Muscle of leg (tissue), 11 donors: ENCODE results near the gene ULK4. TPM values are rescaled to one million over a fixed set of nuclear protein-coding genes. Genes with fewer than 3 reads are reported as not detected.

Experiments used
- DNase-seq: peaks from one replicate; pipeline ENCODE4 v3.0.0; 2013
- H3K27ac ChIP-seq: one replicate; pipeline ENCODE4 v1.5.1; 2013; ENCODE audit warnings: mild to moderate bottlenecking, low read length, control low read depth
- H3K27me3 ChIP-seq: one replicate; pipeline ENCODE4 v1.6.1; 2013; ENCODE audit warnings: low read length; ENCODE audit not compliant: control insufficient read depth, insufficient read depth
- H3K36me3 ChIP-seq: one replicate; pipeline ENCODE4 v1.6.1; 2013; ENCODE audit warnings: low read length; ENCODE audit not compliant: control insufficient read depth, insufficient read depth
- H3K4me1 ChIP-seq: one replicate; pipeline ENCODE4 v1.6.1; 2013; ENCODE audit warnings: low read length; ENCODE audit not compliant: control insufficient read depth, insufficient read depth
- H3K4me3 ChIP-seq: one replicate; pipeline ENCODE4 v1.5.1; 2013; ENCODE audit warnings: low read length, control low read depth
- H3K9me3 ChIP-seq: replicated peaks from 2 replicates; pipeline ENCODE4 v1.6.1; 2013; ENCODE audit warnings: low read depth, low read length; ENCODE audit not compliant: control insufficient read depth
- WGBS: methylation state at CpG from one replicate; pipeline ENCODE4 v1.1.5; 2013; ENCODE audit warnings: missing lambda C conversion rate; ENCODE audit not compliant: insufficient coverage; 5-methylcytosine and 5-hydroxymethylcytosine counted together
- polyA plus RNA-seq, 8 donors: library from polyadenylated mRNA; unstranded; fragments of 120-200 nt; gene quantifications; one replicate each; pipeline versions ENCODE4 v1.2.1 to v1.2.3, GENCODE V29; 2013; ENCODE audit warnings: inconsistent platforms in 1 of 8, low replicate concordance in 1 of 8; ENCODE audit not compliant: insufficient read length in 8 of 8, insufficient read depth in 1 of 8
- total RNA-seq: library from RNA; stranded (reverse); fragments of 120-200 nt; gene quantifications from one replicate; pipeline ENCODE4 v1.2.4, GENCODE V29; 2013

Gene ULK4
- total and polyA plus RNA-seq, 9 donors: 2.2 to 5.6 (median 2.4) TPM

- DNase-seq: no peak
- Histone ChIP-seq H3K27ac (no peak overlapping the region), H3K4me1 (no peaks in the 10 kb centered on the region), H3K4me3 (no peak overlapping the region), H3K9me3 (no peaks in the 10 kb centered on the region), H3K27me3 (no peaks in the 10 kb centered on the region), H3K36me3 (no peaks in the 10 kb centered on the region)
- WGBS: 100% methylated on average over 1 of the region's 2 CpGs
Observed at GRCh38 chr3:41490360-41490759, 471.5 kb downstream of the ULK4 start.

- Histone ChIP-seq H3K9me3 (no peaks in the 10 kb centered on the region), H3K27me3 (no peaks in the 10 kb centered on the region), H3K4me3 (no peak overlapping the region), H3K4me1 (no peaks in the 10 kb centered on the region), H3K27ac (no peak overlapping the region), H3K36me3 (no peaks in the 10 kb centered on the region)
- WGBS: no CpG with 5 or more reads among the region's 1 CpG
- no peak for DNase-seq
Observed at GRCh38 chr3:41489231-41489630, 472.7 kb downstream of the ULK4 start.

DNA sequence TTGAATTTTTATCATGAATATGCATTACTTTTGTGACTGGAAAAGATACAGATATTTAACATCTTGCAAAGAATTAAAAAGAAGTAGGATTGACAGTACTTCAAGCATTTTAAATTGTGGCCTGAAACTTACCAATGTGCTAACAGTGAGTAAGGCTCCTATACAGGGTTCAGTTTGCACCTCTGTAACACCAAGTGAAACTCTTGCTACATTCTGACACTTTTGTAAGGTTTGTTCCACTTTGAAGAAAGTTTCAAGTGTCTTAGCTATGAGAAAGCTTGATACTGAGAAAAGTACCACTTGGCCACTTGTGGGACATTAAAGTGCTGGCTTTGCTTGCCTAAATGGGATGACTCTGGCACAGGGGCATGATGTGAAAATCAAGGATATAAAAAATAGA is 473.4 kb downstream of the ULK4 start:
- no peak for DNase-seq
- H3K36me3 ChIP-seq: no peaks in the 10 kb centered on the region
- no peaks in the 10 kb centered on the region for H3K27me3 ChIP-seq
- H3K27ac ChIP-seq: no peak overlapping the region
- no peak overlapping the region for H3K4me3 ChIP-seq
- H3K4me1 ChIP-seq: no peaks in the 10 kb centered on the region
- no peaks in the 10 kb centered on the region for H3K9me3 ChIP-seq

DNA sequence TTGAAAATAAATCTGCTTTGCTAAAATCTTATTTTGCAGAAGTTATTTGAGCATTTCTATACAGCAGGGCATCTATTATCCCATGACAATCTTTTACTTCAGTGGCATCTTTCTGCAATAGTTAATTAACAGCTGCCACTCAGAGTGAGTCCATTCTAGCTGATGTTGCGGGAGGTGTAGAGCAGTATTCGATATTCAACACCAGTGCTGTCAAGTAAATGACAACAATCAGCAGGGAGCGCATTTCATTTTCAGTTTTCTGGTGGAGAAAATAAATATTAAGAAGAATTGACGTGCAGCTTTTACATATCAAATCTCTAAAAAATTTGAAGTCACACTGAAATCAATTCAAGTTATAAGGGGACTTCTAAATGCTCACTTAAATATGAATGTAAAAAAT is 476.4 kb downstream of the ULK4 start:
- no peaks in the 10 kb centered on the region for H3K9me3 ChIP-seq
- H3K27me3 ChIP-seq: no peaks in the 10 kb centered on the region
- 83% methylated on average over 1 of the region's 4 CpGs for WGBS
- DNase-seq: no peak
- no peak overlapping the region for H3K4me3 ChIP-seq
- H3K4me1 ChIP-seq: no peaks in the 10 kb centered on the region
- H3K36me3 ChIP-seq: no peaks in the 10 kb centered on the region
- no peak overlapping the region for H3K27ac ChIP-seq

- DNase-seq: no peak
- no peaks in the 10 kb centered on the region for H3K27me3 ChIP-seq
- H3K9me3 ChIP-seq: no peaks in the 10 kb centered on the region
- H3K4me3 ChIP-seq: no peak overlapping the region
- no peak overlapping the region for H3K27ac ChIP-seq
- no peaks in the 10 kb centered on the region for H3K4me1 ChIP-seq
- 13% methylated on average over 1 of the region's 2 CpGs for WGBS
- no peaks in the 10 kb centered on the region for H3K36me3 ChIP-seq
Observed at GRCh38 chr3:41482134-41482533, 479.8 kb downstream of the ULK4 start.

- H3K4me1 ChIP-seq: no peaks in the 10 kb centered on the region
- H3K27me3 ChIP-seq: no peaks in the 10 kb centered on the region
- no peaks in the 10 kb centered on the region for H3K9me3 ChIP-seq
- WGBS: no CpG with 5 or more reads among the region's 1 CpG
- H3K4me3 ChIP-seq: no peak overlapping the region
- no peak overlapping the region for H3K27ac ChIP-seq
- no peaks in the 10 kb centered on the region for H3K36me3 ChIP-seq
- no peak for DNase-seq
Observed at GRCh38 chr3:41478278-41478677, 483.6 kb downstream of the ULK4 start.

DNA sequence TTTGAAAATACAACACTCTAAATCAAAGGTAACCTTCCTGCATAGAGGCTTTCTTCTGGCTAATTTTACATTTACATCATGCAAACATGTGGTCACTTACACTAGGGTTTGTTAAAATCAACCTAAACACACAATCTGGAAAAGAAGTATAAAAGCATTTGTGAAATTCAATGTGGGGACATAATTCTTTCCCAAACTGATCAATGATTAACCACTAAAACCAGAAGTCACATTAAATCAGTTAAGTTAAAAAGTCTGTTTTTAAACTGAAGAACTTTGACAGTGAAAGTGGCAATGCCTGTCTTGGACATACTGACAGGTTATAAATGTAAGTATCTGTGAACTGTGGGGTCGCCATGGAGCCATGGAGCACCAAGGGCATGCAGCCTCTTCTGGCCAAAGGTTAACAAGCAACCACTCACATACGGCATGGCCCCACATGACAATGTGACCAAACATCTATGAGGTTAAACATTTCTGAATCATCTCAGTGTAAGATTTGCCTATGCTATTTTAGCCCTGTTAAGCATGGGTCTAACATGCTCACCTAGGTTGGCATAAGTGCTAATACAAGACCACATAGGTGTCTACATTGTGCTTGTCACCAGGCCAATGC is 484.4 kb downstream of the ULK4 start:
- Histone ChIP-seq H3K27me3 (no peaks in the 10 kb centered on the region), H3K4me1 (no peaks in the 10 kb centered on the region), H3K9me3 (peaks cover 4% of the 10 kb centered on the region), H3K36me3 (no peaks in the 10 kb centered on the region), H3K4me3 (no peak overlapping the region), H3K27ac (no peak overlapping the region)
- DNase-seq: no peak
- whole genome bisulfite sequencing: 100% methylated on average over 1 of the region's 2 CpGs

GRCh38 chr3:41469083-41469482 is 492.8 kb downstream of the ULK4 start:
- H3K9me3 ChIP-seq: peaks cover 10% of the 10 kb centered on the region
- H3K4me3 ChIP-seq: no peak overlapping the region
- H3K27me3 ChIP-seq: no peaks in the 10 kb centered on the region
- DNase-seq: no peak
- H3K36me3 ChIP-seq: no peaks in the 10 kb centered on the region
- H3K27ac ChIP-seq: no peak overlapping the region
- 92% methylated on average over 1 of the region's 1 CpG for WGBS
- H3K4me1 ChIP-seq: no peaks in the 10 kb centered on the region

DNA sequence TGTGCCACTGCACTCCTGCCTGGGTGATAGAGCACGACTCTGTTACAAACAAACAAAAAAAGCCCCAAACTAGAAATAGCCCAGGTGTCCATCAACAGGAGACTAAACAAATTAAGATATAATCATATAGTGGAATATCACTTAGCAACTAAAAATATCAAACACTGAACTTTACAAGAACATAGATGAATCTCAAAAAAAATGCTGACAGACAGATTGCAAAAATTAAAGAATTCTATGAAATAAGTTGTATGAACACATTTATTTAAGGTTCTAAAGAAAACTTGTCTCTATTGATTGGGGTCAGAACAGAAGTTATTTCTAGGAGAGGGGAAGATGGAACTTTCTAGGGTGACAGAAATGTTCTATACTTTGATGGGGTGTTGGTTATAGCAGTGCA is 494.4 kb downstream of the ULK4 start:
- Histone ChIP-seq H3K27me3 (no peaks in the 10 kb centered on the region), H3K4me3 (no peak overlapping the region), H3K27ac (no peak overlapping the region), H3K36me3 (no peaks in the 10 kb centered on the region), H3K9me3 (peaks cover 6% of the 10 kb centered on the region), H3K4me1 (no peaks in the 10 kb centered on the region)
- no CpG with 5 or more reads among the region's 1 CpG for WGBS
- no peak for DNase-seq

DNA sequence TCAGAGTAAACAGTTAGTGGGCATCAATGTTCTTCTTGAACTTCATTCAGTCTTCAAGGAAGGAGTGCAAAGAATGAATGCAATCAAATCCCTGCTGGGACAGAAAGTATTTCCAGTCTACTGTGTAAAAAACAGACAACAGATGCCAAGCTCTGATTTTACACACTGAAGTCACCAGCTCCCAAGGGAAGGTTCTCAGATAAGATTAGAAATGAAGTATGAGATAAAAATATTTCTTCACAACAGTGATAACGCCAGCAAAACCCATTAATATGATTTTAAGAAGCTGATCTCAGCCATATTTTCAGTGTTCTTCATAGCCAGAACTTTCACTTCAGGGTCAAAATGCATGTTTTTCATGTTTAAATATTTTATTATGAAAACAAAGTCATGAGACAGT is 497.0 kb downstream of the ULK4 start:
- Histone ChIP-seq H3K27me3 (no peaks in the 10 kb centered on the region), H3K36me3 (no peaks in the 10 kb centered on the region), H3K4me3 (no peak overlapping the region), H3K27ac (no peak overlapping the region), H3K9me3 (no peaks in the 10 kb centered on the region), H3K4me1 (no peaks in the 10 kb centered on the region)
- no CpG with 5 or more reads among the region's 1 CpG for WGBS
- no peak for DNase-seq

GRCh38 chr3:41464401-41464800 is 497.5 kb downstream of the ULK4 start:
- H3K27me3 ChIP-seq: no peaks in the 10 kb centered on the region
- H3K9me3 ChIP-seq: no peaks in the 10 kb centered on the region
- no peak overlapping the region for H3K4me3 ChIP-seq
- DNase-seq: no peak
- no peaks in the 10 kb centered on the region for H3K4me1 ChIP-seq
- H3K27ac ChIP-seq: no peak overlapping the region
- 83% methylated on average over 1 of the region's 2 CpGs for WGBS
- H3K36me3 ChIP-seq: no peaks in the 10 kb centered on the region
